SK-N-SH (cell line): ENCODE results near the gene GRIK3. TPM values are rescaled to one million over a fixed set of nuclear protein-coding genes. Genes with fewer than 3 reads are reported as not detected.

Experiments
- CTCF ChIA-PET: fragments of 300-600, 350-600 bp; formaldehyde crosslinking; extraction: SDS; loops from one replicate; lab custom pipeline; 2021; lab: Yijun Ruan, JAX
- POLR2A ChIA-PET: fragments of 350-600 bp; sonication (Branson Sonifier 250); formaldehyde crosslinking; extraction: SDS; loops from one replicate; lab custom pipeline; 2020; ENCODE audit warnings: antibody characterized with exemption, inconsistent platforms; lab: Yijun Ruan, JAX
- DNase-seq: peaks from one replicate; pipeline ENCODE4 v3.0.0; 2012
- H2AFZ ChIP-seq: fragments of 200-600 bp; sonication (generic); 2 replicates; pipeline ENCODE4 v1.8.1; 2016; ENCODE audit warnings: antibody characterized with exemption, mild to moderate bottlenecking, low read depth
- H3F3A ChIP-seq: fragments of 200-600 bp; sonication (generic); replicated peaks from 2 replicates; pipeline ENCODE3; 2016; ENCODE audit warnings: antibody characterized with exemption, mild to moderate bottlenecking; ENCODE audit not compliant: insufficient read depth
- H3K27ac ChIP-seq, 2 experiments: fragments of 200-500 bp in 1 of 2; fragments of 200-600 bp in 1 of 2; sonication (Bioruptor generic) in 1 of 2; sonication (generic), shearing (Covaris generic) in 1 of 2; 2 replicates each; pipeline versions ENCODE4 v1.5.1 to v1.6.1; 2014 to 2016; ENCODE audit warnings: low read depth in 2 of 2, inconsistent platforms in 1 of 2, low read length in 1 of 2, mild to moderate bottlenecking in 1 of 2, mixed read lengths in 1 of 2
- H3K27me3 ChIP-seq: fragments of 200-600 bp; sonication (generic), shearing (Covaris generic); 2 replicates; pipeline ENCODE4 v1.6.1; 2016; ENCODE audit warnings: mixed run types; ENCODE audit not compliant: insufficient read depth
- H3K36me3 ChIP-seq, 2 experiments: fragments of 200-500 bp in 1 of 2; fragments of 200-600 bp in 1 of 2; sonication (Bioruptor generic) in 1 of 2; sonication (generic) in 1 of 2; replicated peaks in 1 of 2; 2 replicates each; pipeline versions ENCODE3 to v1.5.1; 2014 to 2016; ENCODE audit warnings: low read length in 1 of 2, mild to moderate bottlenecking in 1 of 2; ENCODE audit not compliant: insufficient read depth in 2 of 2, control insufficient read depth in 1 of 2
- H3K4me1 ChIP-seq, 2 experiments: fragments of 200-500 bp in 1 of 2; fragments of 200-600 bp in 1 of 2; sonication (Bioruptor generic) in 1 of 2; sonication (generic), shearing (Covaris generic) in 1 of 2; 2 replicates each; pipeline versions ENCODE4 v1.5.1 to v1.6.1; 2014 to 2016; ENCODE audit warnings: low read depth in 1 of 2, low read length in 1 of 2, mixed run types in 1 of 2; ENCODE audit not compliant: insufficient read depth in 2 of 2, control insufficient read depth in 1 of 2
- H3K4me2 ChIP-seq: fragments of 200-600 bp; sonication (generic), shearing (Covaris generic); 2 replicates; pipeline ENCODE4 v1.6.1; 2017; ENCODE audit warnings: mixed run types
- H3K4me3 ChIP-seq, 2 experiments: fragments of 200-500 bp in 1 of 2; fragments of 200-600 bp in 1 of 2; sonication (Bioruptor generic) in 1 of 2; sonication (generic), shearing (Covaris generic) in 1 of 2; 2 replicates each; pipeline versions ENCODE4 v1.5.1 to v1.8.1; 2014 to 2016; ENCODE audit warnings: low read depth in 2 of 2, inconsistent platforms in 1 of 2, low read length in 1 of 2, mild to moderate bottlenecking in 1 of 2, mixed read lengths in 1 of 2, moderate library complexity in 1 of 2
- H3K79me2 ChIP-seq: fragments of 200-600 bp; sonication (generic); 2 replicates; pipeline ENCODE4 v1.8.1; 2017; ENCODE audit warnings: mild to moderate bottlenecking; ENCODE audit not compliant: insufficient read depth
- H3K9ac ChIP-seq: fragments of 200-600 bp; sonication (generic); 2 replicates; pipeline ENCODE4 v1.6.1; 2017; ENCODE audit warnings: mixed run types
- H3K9me2 ChIP-seq: fragments of 200-600 bp; sonication (generic); 2 replicates; pipeline ENCODE4 v1.6.1; 2017; ENCODE audit warnings: mixed run types
- H3K9me3 ChIP-seq: fragments of 200-600 bp; sonication (generic); 2 replicates; pipeline ENCODE4 v1.6.1; 2017; ENCODE audit warnings: mixed run types, mild to moderate bottlenecking, moderate library complexity
- H4K20me1 ChIP-seq: fragments of 200-600 bp; sonication (generic); 2 replicates; pipeline ENCODE4 v1.6.1; 2017; ENCODE audit warnings: mild to moderate bottlenecking, mixed run types; ENCODE audit not compliant: insufficient read depth
- CHD2 ChIP-seq: fragments of 150-350 bp; IDR thresholded peaks from 2 replicates; pipeline ENCODE4 v1.6.1; 2018; ENCODE audit warnings: low read length; ENCODE audit not compliant: partially characterized antibody
- ELF1 ChIP-seq: IDR thresholded peaks from 2 replicates; pipeline ENCODE4 v1.4.0; 2012
- FOXM1 ChIP-seq: IDR thresholded peaks from 2 replicates; pipeline ENCODE4 v1.4.0; 2012; ENCODE audit warnings: low read depth, mild to moderate bottlenecking
- GABPA ChIP-seq: IDR thresholded peaks from 2 replicates; pipeline ENCODE4 v1.4.0; 2012; ENCODE audit warnings: low read depth, mild to moderate bottlenecking
- IRF3 ChIP-seq: fragments of 150-350 bp; IDR thresholded peaks from 2 replicates; pipeline ENCODE4 v1.6.1; 2016; ENCODE audit warnings: mild to moderate bottlenecking, low read depth, low read length
- MAX ChIP-seq: IDR thresholded peaks from 2 replicates; pipeline ENCODE4 v1.4.0; 2012; ENCODE audit warnings: low read depth
- NRF1 ChIP-seq: IDR thresholded peaks from 2 replicates; pipeline ENCODE4 v1.6.1; 2012; ENCODE audit warnings: low read depth, mild to moderate bottlenecking, low read length
- USF1 ChIP-seq: IDR thresholded peaks from 2 replicates; pipeline ENCODE4 v1.4.0; 2012; ENCODE audit warnings: low read depth, borderline replicate concordance
- WGBS: methylation state at CpG from one replicate; pipeline ENCODE4 v1.1.6; 2017; ENCODE audit warnings: low lambda C conversion rate; 5-methylcytosine and 5-hydroxymethylcytosine counted together
- polyA plus RNA-seq, 3 experiments: library from polyadenylated mRNA; depleted of rRNA; stranded (reverse); fragments of >200 nt; gene quantifications; 2 replicates each; pipeline ENCODE4 v1.2.3, GENCODE V29; 2012
- TF ChIP-seq, protein P1 (sequence below): fragments of 200-600 bp; sonication (generic); IDR thresholded peaks from 2 replicates; pipeline ENCODE4 v1.6.1; 2017; ENCODE audit warnings: antibody characterized with exemption, mild to moderate bottlenecking, moderate library complexity
- TF ChIP-seq, protein P2 (sequence below): fragments of 150-350 bp; IDR thresholded peaks from 2 replicates; pipeline ENCODE4 v1.6.1; 2017; ENCODE audit warnings: antibody characterized with exemption, low read length, low read depth, borderline replicate concordance

Gene GRIK3
- polyA plus RNA-seq, 1 of the 3 experiments (the other 2 are of a cell fraction), result not detected

GRCh38 chr1:36879613-36880012, 154.7 kb downstream of the GRIK3 start (continued):
- TF ChIP-seq IRF3, result no peak
- TF ChIP-seq GABPA, result no peak
- TF ChIP-seq FOXM1, result no peak
- TF ChIP-seq MAX, result no peak
- TF ChIP-seq, all 33 proteins: peak for 0

GRCh38 chr1:36876990-36877389, 157.3 kb downstream of the GRIK3 start:
- Histone ChIP-seq H3F3A (no peaks in the 10 kb centered on the region), H3K27me3 (no peaks in the 10 kb centered on the region), H3K79me2 (no peaks in the 10 kb centered on the region), H3K4me1 (peaks cover 0 to 16% of the 10 kb centered on the region in 2 experiments; a peak in 1 of 4 replicates), H2AFZ (no peak overlapping the region), H3K4me3 (no peak overlapping the region), H3K9me2 (no peaks in the 10 kb centered on the region), H3K9ac (no peak overlapping the region), H3K9me3 (no peaks in the 10 kb centered on the region), H4K20me1 (no peaks in the 10 kb centered on the region), H3K4me2 (no peak overlapping the region), H3K27ac (no peak overlapping the region), H3K36me3 (no peaks in the 10 kb centered on the region)
- CTCF ChIA-PET, result interaction anchor here (1.1 to 1.9 kb wide), 3 partner anchors 12 to 301 kb away, joined by 4 to 9 read pairs (median 4); no protein-coding TSS in a partner anchor
- POLR2A ChIA-PET, result no interaction called here
- TF ChIP-seq ELF1, result no peak
- TF ChIP-seq, protein P1, sequence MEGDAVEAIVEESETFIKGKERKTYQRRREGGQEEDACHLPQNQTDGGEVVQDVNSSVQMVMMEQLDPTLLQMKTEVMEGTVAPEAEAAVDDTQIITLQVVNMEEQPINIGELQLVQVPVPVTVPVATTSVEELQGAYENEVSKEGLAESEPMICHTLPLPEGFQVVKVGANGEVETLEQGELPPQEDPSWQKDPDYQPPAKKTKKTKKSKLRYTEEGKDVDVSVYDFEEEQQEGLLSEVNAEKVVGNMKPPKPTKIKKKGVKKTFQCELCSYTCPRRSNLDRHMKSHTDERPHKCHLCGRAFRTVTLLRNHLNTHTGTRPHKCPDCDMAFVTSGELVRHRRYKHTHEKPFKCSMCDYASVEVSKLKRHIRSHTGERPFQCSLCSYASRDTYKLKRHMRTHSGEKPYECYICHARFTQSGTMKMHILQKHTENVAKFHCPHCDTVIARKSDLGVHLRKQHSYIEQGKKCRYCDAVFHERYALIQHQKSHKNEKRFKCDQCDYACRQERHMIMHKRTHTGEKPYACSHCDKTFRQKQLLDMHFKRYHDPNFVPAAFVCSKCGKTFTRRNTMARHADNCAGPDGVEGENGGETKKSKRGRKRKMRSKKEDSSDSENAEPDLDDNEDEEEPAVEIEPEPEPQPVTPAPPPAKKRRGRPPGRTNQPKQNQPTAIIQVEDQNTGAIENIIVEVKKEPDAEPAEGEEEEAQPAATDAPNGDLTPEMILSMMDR, result no peak
- no peak for TF ChIP-seq CHD2
- TF ChIP-seq, protein P2, sequence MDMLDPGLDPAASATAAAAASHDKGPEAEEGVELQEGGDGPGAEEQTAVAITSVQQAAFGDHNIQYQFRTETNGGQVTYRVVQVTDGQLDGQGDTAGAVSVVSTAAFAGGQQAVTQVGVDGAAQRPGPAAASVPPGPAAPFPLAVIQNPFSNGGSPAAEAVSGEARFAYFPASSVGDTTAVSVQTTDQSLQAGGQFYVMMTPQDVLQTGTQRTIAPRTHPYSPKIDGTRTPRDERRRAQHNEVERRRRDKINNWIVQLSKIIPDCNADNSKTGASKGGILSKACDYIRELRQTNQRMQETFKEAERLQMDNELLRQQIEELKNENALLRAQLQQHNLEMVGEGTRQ, result no peak
- TF ChIP-seq NRF1, result no peak
- no peak for TF ChIP-seq USF1
- WGBS, result 14% methylated on average over 1 of the region's 1 CpG
- peak; percentile 0 for DNase-seq
